Sigmoid colon (tissue), 4 donors: Measurements from ENCODE around the gene GGCX.
"Not testable (repeated sequence)": the region's sequence is repeated elsewhere in the genome, so short reads cannot be mapped to it uniquely, and the experiment has no call there.

Experiments used
- POLR2A ChIP-seq, 2 donors: fragments of 450-650 bp; IDR thresholded peaks; one replicate each; pipeline ENCODE4 v1.6.1; 2016; ENCODE audit warnings: antibody characterized with exemption in 2 of 2, mild to moderate bottlenecking in 2 of 2, moderate library complexity in 2 of 2
- POLR2AphosphoS5 ChIP-seq, 4 donors: sonication (generic); formaldehyde crosslinking; IDR thresholded peaks; one replicate each; pipeline ENCODE4 v1.6.1; 2017; ENCODE audit warnings: antibody characterized with exemption in 4 of 4
- TF ChIP-seq, protein P1 (sequence below), 4 experiments: fragments of 450-650 bp in 3 of 4; fragments of 200-600 bp in 1 of 4; IDR thresholded peaks; one replicate each; pipeline ENCODE4 v1.5.1; 2016 to 2019; ENCODE audit warnings: antibody characterized with exemption in 4 of 4, mild to moderate bottlenecking in 3 of 4, moderate library complexity in 2 of 4

DNA sequence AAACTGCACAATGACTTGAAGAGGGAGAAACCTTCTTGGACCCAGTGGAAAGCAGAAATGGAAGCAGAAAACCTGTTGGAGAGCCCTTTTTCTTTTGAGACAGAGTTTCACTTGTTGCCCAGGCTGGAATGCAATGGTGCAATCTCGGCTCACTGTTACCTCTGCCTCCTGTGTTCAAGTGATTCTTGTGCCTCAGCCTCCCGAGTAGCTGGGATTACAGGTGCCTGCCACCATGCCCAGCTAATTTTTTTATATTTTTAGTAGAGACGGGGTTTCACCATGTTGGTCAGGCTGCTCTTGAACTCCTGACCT, 42.8 kb upstream of the GGCX start:
- TF ChIP-seq, protein P1, sequence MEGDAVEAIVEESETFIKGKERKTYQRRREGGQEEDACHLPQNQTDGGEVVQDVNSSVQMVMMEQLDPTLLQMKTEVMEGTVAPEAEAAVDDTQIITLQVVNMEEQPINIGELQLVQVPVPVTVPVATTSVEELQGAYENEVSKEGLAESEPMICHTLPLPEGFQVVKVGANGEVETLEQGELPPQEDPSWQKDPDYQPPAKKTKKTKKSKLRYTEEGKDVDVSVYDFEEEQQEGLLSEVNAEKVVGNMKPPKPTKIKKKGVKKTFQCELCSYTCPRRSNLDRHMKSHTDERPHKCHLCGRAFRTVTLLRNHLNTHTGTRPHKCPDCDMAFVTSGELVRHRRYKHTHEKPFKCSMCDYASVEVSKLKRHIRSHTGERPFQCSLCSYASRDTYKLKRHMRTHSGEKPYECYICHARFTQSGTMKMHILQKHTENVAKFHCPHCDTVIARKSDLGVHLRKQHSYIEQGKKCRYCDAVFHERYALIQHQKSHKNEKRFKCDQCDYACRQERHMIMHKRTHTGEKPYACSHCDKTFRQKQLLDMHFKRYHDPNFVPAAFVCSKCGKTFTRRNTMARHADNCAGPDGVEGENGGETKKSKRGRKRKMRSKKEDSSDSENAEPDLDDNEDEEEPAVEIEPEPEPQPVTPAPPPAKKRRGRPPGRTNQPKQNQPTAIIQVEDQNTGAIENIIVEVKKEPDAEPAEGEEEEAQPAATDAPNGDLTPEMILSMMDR (IDR thresholded peaks at IDR 0.05) = not testable (repeated sequence)
- TF ChIP-seq POLR2A (IDR thresholded peaks at IDR 0.05) = not testable (repeated sequence)
- TF ChIP-seq POLR2AphosphoS5 (IDR thresholded peaks at IDR 0.05) = peak in 1 of 4 donors; percentile 4
